ENCODE results near the gene LRIG1.

- TF ChIP-seq EP300 (IDR thresholded peaks at IDR 0.05) (no peak), CTCF (IDR thresholded peaks at IDR 0.05) (no peak), POLR2A (IDR thresholded peaks at IDR 0.05; ENCODE audit: low read depth) (no peak), POLR2AphosphoS5 (IDR thresholded peaks at IDR 0.05) (peak in 1 of 2 donors; percentile 32)
Measured at GRCh38 chr3:66450390-66451022, 50.3 kb downstream of the LRIG1 start.
